Keratinocyte (primary cell): ENCODE results near the gene NIBAN1. TPM values are rescaled to one million over a fixed set of nuclear protein-coding genes. Genes with fewer than 3 reads are reported as not detected.

ENCODE experiments used
- DNase-seq: peaks from one replicate; pipeline ENCODE4 v3.0.0-alpha.2; 2011; ENCODE audit warnings: low read depth, missing footprints, low spot score
- FAIRE-seq: peaks from 2 replicates; lab custom pipeline; 2011; peaks lifted over from hg19 to GRCh38; lab: Jason Lieb, UNC
- H2AFZ ChIP-seq: 2 replicates; pipeline ENCODE4 v1.6.0; 2012; ENCODE audit warnings: low read length, control low read depth, inconsistent platforms; ENCODE audit not compliant: control insufficient read depth
- H3K27ac ChIP-seq: 2 replicates; pipeline ENCODE4 v1.5.1; 2011; ENCODE audit warnings: low read length; ENCODE audit not compliant: control insufficient read depth, insufficient read depth
- H3K27me3 ChIP-seq: 3 replicates; pipeline ENCODE4 v1.6.0; 2011; ENCODE audit warnings: low read length; ENCODE audit not compliant: control insufficient read depth, insufficient read depth; ENCODE audit errors: extremely low read depth
- H3K36me3 ChIP-seq, 2 experiments: 2 replicates in 1 of 2; 3 replicates in 1 of 2; pipeline ENCODE4 v1.5.1; 2011; ENCODE audit warnings: low read length in 2 of 2, mild to moderate bottlenecking in 1 of 2; ENCODE audit not compliant: control insufficient read depth in 2 of 2, insufficient read depth in 2 of 2; ENCODE audit errors: extremely low read depth in 1 of 2
- H3K4me1 ChIP-seq: 3 replicates; pipeline ENCODE4 v1.5.1; 2011; ENCODE audit warnings: low read length; ENCODE audit not compliant: control insufficient read depth, insufficient read depth; ENCODE audit errors: extremely low read depth
- H3K4me2 ChIP-seq: 3 replicates; pipeline ENCODE4 v1.6.0; 2011; ENCODE audit warnings: low read depth, low read length; ENCODE audit not compliant: control insufficient read depth, insufficient read depth; ENCODE audit errors: extremely low read depth
- H3K4me3 ChIP-seq, 3 experiments: fragments of 200-600 bp in 1 of 3; sonication (generic) in 1 of 3; 2 replicates in 2 of 3; 3 replicates in 1 of 3; pipeline ENCODE4 v1.5.1; 2011 to 2016; ENCODE audit warnings: low read length in 3 of 3, mild to moderate bottlenecking in 3 of 3, control low read depth in 2 of 3, inconsistent platforms in 1 of 3, low read depth in 1 of 3, mixed read lengths in 1 of 3, mixed run types in 1 of 3, moderate library complexity in 1 of 3; ENCODE audit not compliant: control insufficient read depth in 2 of 3, insufficient read depth in 2 of 3; ENCODE audit errors: extremely low read depth in 1 of 3
- H3K79me2 ChIP-seq: 2 replicates; pipeline ENCODE4 v1.6.0; 2012; ENCODE audit warnings: low read length; ENCODE audit not compliant: control insufficient read depth, insufficient read depth
- H3K9ac ChIP-seq: 3 replicates; pipeline ENCODE4 v1.6.0; 2011; ENCODE audit warnings: low read length; ENCODE audit not compliant: control insufficient read depth, insufficient read depth; ENCODE audit errors: extremely low read depth
- H3K9me1 ChIP-seq: 3 replicates; pipeline ENCODE4 v1.6.0; 2011; ENCODE audit warnings: low read length; ENCODE audit not compliant: control insufficient read depth, insufficient read depth; ENCODE audit errors: extremely low read depth
- H3K9me3 ChIP-seq: 2 replicates; pipeline ENCODE4 v1.5.1; 2012; ENCODE audit warnings: low read depth, low read length; ENCODE audit not compliant: control insufficient read depth
- H4K20me1 ChIP-seq: 3 replicates; pipeline ENCODE4 v1.6.0; 2011; ENCODE audit warnings: low read length; ENCODE audit not compliant: control insufficient read depth, insufficient read depth; ENCODE audit errors: extremely low read depth
- EZH2 ChIP-seq: IDR thresholded peaks from one replicate; pipeline ENCODE4 v1.6.1; 2012; ENCODE audit warnings: inconsistent platforms, mild to moderate bottlenecking, low read length, moderate library complexity
- dilution Hi-C: fragments of 300-500 bp; cut with MboI; formaldehyde crosslinking; loops from one replicate; pipeline ENCODE4 v1.7.0; 2020; ENCODE audit warnings: low sequenced_read_pairs; ENCODE audit not compliant: extremely low pct_ligation_motif_present
- polyA plus RNA-seq, 5 experiments: library from polyadenylated mRNA; depleted of rRNA in 3 of 5; stranded (reverse) in 3 of 5; stranded (forward) in 1 of 5; unstranded in 1 of 5; fragments of >200 nt; gene quantifications; 1 replicate in 1 of 5; 2 replicates in 3 of 5; 3 replicates in 1 of 5; pipeline versions ENCODE4 v1.2.1 to v1.2.3, GENCODE V29; 2011 to 2012; ENCODE audit warnings: missing spikeins in 2 of 5, low read depth in 1 of 5, low replicate concordance in 1 of 5
- TF ChIP-seq, protein P1 (sequence below), 3 experiments: IDR thresholded peaks in 1 of 3; conservative IDR thresholded peaks in 1 of 3; optimal IDR thresholded peaks in 1 of 3; 2 replicates in 2 of 3; 3 replicates in 1 of 3; pipeline versions ENCODE3 to v1.5.1; 2011; ENCODE audit warnings: low read length in 3 of 3, mild to moderate bottlenecking in 3 of 3, moderate library complexity in 2 of 3, control low read depth in 1 of 3, inconsistent platforms in 1 of 3; ENCODE audit not compliant: insufficient read depth in 2 of 3; ENCODE audit errors: extremely low read depth in 1 of 3

NIBAN1 gene
- polyA plus RNA-seq, 1 donor (not counting 4 experiments of a cell fraction or from before 2014, with no cell fraction given) = 10.6 TPM

DNA sequence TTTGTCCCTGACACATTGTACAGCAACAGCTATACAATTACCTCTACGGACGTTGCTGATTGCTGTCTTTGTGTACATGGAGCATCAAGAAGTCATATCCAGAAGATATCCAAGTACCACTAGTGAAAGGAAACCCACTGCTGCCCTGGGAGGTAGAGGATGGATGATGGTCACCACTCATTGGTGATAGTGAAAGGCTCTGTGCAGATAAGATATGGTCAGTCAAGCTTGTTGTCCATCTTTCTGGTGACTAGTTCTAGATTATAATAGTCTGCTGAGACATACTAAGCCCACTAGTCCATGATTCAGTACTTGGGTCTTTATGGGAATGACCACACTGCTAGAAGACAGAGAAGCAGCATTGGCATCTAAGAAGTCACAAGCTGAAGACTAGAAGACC, 30.3 kb downstream of the NIBAN1 start:
- dilution Hi-C loops = no loop called here
- peak; percentile 75 for FAIRE-seq
- no peaks in the 10 kb centered on the region for H3K79me2 ChIP-seq
- no peaks in the 10 kb centered on the region for H3K27me3 ChIP-seq
- no peak for TF ChIP-seq EZH2
- TF ChIP-seq, protein P1, sequence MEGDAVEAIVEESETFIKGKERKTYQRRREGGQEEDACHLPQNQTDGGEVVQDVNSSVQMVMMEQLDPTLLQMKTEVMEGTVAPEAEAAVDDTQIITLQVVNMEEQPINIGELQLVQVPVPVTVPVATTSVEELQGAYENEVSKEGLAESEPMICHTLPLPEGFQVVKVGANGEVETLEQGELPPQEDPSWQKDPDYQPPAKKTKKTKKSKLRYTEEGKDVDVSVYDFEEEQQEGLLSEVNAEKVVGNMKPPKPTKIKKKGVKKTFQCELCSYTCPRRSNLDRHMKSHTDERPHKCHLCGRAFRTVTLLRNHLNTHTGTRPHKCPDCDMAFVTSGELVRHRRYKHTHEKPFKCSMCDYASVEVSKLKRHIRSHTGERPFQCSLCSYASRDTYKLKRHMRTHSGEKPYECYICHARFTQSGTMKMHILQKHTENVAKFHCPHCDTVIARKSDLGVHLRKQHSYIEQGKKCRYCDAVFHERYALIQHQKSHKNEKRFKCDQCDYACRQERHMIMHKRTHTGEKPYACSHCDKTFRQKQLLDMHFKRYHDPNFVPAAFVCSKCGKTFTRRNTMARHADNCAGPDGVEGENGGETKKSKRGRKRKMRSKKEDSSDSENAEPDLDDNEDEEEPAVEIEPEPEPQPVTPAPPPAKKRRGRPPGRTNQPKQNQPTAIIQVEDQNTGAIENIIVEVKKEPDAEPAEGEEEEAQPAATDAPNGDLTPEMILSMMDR (optimal IDR thresholded peaks at IDR 0.05 in 1 of 3, IDR thresholded peaks at IDR 0.05 in 1 of 3, conservative IDR thresholded peaks at IDR 0.05 in 1 of 3; ENCODE audit: extremely low read depth in 1 of 3, insufficient read depth in 2 of 3, low read length in 3 of 3) = no peak
- no peak overlapping the region for H3K4me2 ChIP-seq
- H3K9ac ChIP-seq = no peak overlapping the region
- no peaks in the 10 kb centered on the region for H4K20me1 ChIP-seq
- H3K4me3 ChIP-seq = no peak overlapping the region
- H3K4me1 ChIP-seq = peaks cover 8% of the 10 kb centered on the region
- no peak for DNase-seq
- H3K27ac ChIP-seq = no peak overlapping the region
- no peaks in the 10 kb centered on the region for H3K9me3 ChIP-seq
- no peak overlapping the region for H2AFZ ChIP-seq
- H3K9me1 ChIP-seq = no peaks in the 10 kb centered on the region
- H3K36me3 ChIP-seq = no peaks in the 10 kb centered on the region

DNA sequence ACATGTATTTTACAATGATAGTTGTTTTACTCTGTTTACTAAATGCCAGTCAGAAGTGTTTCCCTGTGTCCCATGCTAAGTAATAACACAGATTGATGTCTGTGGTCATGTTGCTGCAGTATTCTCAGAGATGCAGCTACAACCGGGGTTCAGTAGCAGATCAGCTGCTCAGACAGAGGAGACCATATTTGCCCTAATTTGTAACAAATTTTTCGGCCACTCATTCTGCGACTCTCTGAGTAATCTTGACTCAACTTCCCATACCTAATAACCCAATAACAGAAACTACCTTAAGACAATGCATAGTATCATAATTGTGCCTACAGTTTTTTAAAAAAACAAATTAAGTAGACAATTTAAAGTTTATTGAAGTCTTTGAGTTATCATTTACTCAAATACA, 32.6 kb downstream of the NIBAN1 start:
- FAIRE-seq (no peak), DNase-seq (no peak)
- no peaks in the 10 kb centered on the region for H3K9me3 ChIP-seq
- no peaks in the 10 kb centered on the region for H3K9me1 ChIP-seq
- H3K4me1 ChIP-seq = peaks cover 4% of the 10 kb centered on the region
- H3K36me3 ChIP-seq = no peaks in the 10 kb centered on the region
- no peak overlapping the region for H3K4me3 ChIP-seq
- H4K20me1 ChIP-seq = no peaks in the 10 kb centered on the region
- dilution Hi-C loops = no loop called here
- no peak overlapping the region for H3K4me2 ChIP-seq
- H3K27me3 ChIP-seq = no peaks in the 10 kb centered on the region
- no peak overlapping the region for H3K27ac ChIP-seq
- TF ChIP-seq, protein P1 (optimal IDR thresholded peaks at IDR 0.05 in 1 of 3, IDR thresholded peaks at IDR 0.05 in 1 of 3, conservative IDR thresholded peaks at IDR 0.05 in 1 of 3; ENCODE audit: extremely low read depth in 1 of 3, insufficient read depth in 2 of 3, low read length in 3 of 3) = no peak
- TF ChIP-seq EZH2 = no peak
- no peak overlapping the region for H3K9ac ChIP-seq
- no peaks in the 10 kb centered on the region for H3K79me2 ChIP-seq
- no peak overlapping the region for H2AFZ ChIP-seq
